ENCODE results near the gene GALNT6. TPM values are rescaled to one million over a fixed set of nuclear protein-coding genes. Genes with fewer than 3 reads are reported as not detected.

The GALNT6 gene, protein sequence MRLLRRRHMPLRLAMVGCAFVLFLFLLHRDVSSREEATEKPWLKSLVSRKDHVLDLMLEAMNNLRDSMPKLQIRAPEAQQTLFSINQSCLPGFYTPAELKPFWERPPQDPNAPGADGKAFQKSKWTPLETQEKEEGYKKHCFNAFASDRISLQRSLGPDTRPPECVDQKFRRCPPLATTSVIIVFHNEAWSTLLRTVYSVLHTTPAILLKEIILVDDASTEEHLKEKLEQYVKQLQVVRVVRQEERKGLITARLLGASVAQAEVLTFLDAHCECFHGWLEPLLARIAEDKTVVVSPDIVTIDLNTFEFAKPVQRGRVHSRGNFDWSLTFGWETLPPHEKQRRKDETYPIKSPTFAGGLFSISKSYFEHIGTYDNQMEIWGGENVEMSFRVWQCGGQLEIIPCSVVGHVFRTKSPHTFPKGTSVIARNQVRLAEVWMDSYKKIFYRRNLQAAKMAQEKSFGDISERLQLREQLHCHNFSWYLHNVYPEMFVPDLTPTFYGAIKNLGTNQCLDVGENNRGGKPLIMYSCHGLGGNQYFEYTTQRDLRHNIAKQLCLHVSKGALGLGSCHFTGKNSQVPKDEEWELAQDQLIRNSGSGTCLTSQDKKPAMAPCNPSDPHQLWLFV
- 2.8 and 10.7 TPM in 2 replicates for total RNA-seq (2012; rRNA removed)

GRCh38 chr12:51391283-51392123 is at the start of gene GALNT6:
GALNT6 (minus strand) TSS chr12:51391406; CDS start chr12:51379781, 11,625 bp downstream.
- Histone ChIP-seq H3K4me2 (ENCODE audit: low read length) (peak within 1 kb of the TSS; percentile 77), H3K4me1 (ENCODE audit: control insufficient read depth, insufficient read depth, low read length) (peaks cover 50% of the 10 kb centered on the region), H3K36me3 (ENCODE audit: insufficient read depth, low read length) (no peaks in the 10 kb centered on the region), H3K9me3 (replicated peaks; ENCODE audit: low read length) (no peaks in the 10 kb centered on the region), H3K27me3 (ENCODE audit: control insufficient read depth, insufficient read depth, low read length) (no peaks in the 10 kb centered on the region), H3K4me3 (ENCODE audit: low read length) (peak within 1 kb of the TSS; percentile 67), H3K9ac (ENCODE audit: low read depth, low read length) (peak within 1 kb of the TSS; percentile 52)

GRCh38 chr12:51439330-51439729 is 48.1 kb upstream of the GALNT6 start:
- no peak overlapping the region for H3K9ac ChIP-seq (ENCODE audit: low read depth, low read length)
- H3K36me3 ChIP-seq (ENCODE audit: insufficient read depth, low read length) = no peaks in the 10 kb centered on the region
- no peak overlapping the region for H3K4me2 ChIP-seq (ENCODE audit: low read length)
- H3K9me3 ChIP-seq (replicated peaks; ENCODE audit: low read length) = no peaks in the 10 kb centered on the region
- peaks cover 24% of the 10 kb centered on the region for H3K4me1 ChIP-seq (ENCODE audit: control insufficient read depth, insufficient read depth, low read length)
- H3K27me3 ChIP-seq (ENCODE audit: control insufficient read depth, insufficient read depth, low read length) = no peaks in the 10 kb centered on the region
- no peak overlapping the region for H3K4me3 ChIP-seq (ENCODE audit: low read length)

DNA sequence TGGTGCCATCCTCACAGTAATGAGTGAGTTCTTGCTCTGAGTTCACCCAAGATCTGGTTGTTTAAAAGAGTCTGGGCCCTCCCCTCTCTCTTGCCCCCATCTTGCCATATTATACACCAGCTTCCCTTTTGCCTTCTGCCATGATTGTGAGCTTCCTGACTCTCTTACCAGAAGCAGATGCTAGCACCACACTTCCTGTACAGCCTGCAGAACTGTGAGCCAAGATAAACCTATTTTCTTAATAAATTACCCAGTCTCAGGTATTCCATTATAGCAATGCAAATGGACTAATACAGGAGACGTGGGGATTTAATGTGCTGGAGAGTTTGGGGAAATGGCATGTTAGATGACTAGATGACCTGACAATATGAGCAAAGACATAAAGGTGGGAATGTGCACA is 46.2 kb upstream of the GALNT6 start:
- no peaks in the 10 kb centered on the region for H3K27me3 ChIP-seq (ENCODE audit: control insufficient read depth, insufficient read depth, low read length)
- H3K4me3 ChIP-seq (ENCODE audit: low read length) = no peak overlapping the region
- no peaks in the 10 kb centered on the region for H3K36me3 ChIP-seq (ENCODE audit: insufficient read depth, low read length)
- H3K9ac ChIP-seq (ENCODE audit: low read depth, low read length) = no peak overlapping the region
- no peak overlapping the region for H3K4me2 ChIP-seq (ENCODE audit: low read length)
- H3K4me1 ChIP-seq (ENCODE audit: control insufficient read depth, insufficient read depth, low read length) = peaks cover 30% of the 10 kb centered on the region
- H3K9me3 ChIP-seq (replicated peaks; ENCODE audit: low read length) = no peaks in the 10 kb centered on the region

- Histone ChIP-seq H3K36me3 (ENCODE audit: insufficient read depth, low read length) (no peaks in the 10 kb centered on the region), H3K4me1 (ENCODE audit: control insufficient read depth, insufficient read depth, low read length) (peaks cover 14% of the 10 kb centered on the region), H3K4me2 (ENCODE audit: low read length) (no peak overlapping the region), H3K27me3 (ENCODE audit: control insufficient read depth, insufficient read depth, low read length) (no peaks in the 10 kb centered on the region), H3K9me3 (replicated peaks; ENCODE audit: low read length) (no peaks in the 10 kb centered on the region), H3K4me3 (ENCODE audit: low read length) (no peak overlapping the region), H3K9ac (ENCODE audit: low read depth, low read length) (no peak overlapping the region)
These were observed 43.1 kb upstream of the GALNT6 start for GRCh38 chr12:51434305-51434704.

- no peaks in the 10 kb centered on the region for H3K27me3 ChIP-seq (ENCODE audit: control insufficient read depth, insufficient read depth, low read length)
- no peaks in the 10 kb centered on the region for H3K9me3 ChIP-seq (replicated peaks; ENCODE audit: low read length)
- H3K36me3 ChIP-seq (ENCODE audit: insufficient read depth, low read length) = no peaks in the 10 kb centered on the region
- no peak overlapping the region for H3K4me3 ChIP-seq (ENCODE audit: low read length)
- H3K4me2 ChIP-seq (ENCODE audit: low read length) = no peak overlapping the region
- no peak overlapping the region for H3K9ac ChIP-seq (ENCODE audit: low read depth, low read length)
- H3K4me1 ChIP-seq (ENCODE audit: control insufficient read depth, insufficient read depth, low read length) = peaks cover 14% of the 10 kb centered on the region
These were observed 41.7 kb upstream of the GALNT6 start for GRCh38 chr12:51432921-51433320.

- H3K4me3 ChIP-seq (ENCODE audit: low read length) = no peak overlapping the region
- H3K9me3 ChIP-seq (replicated peaks; ENCODE audit: low read length) = no peaks in the 10 kb centered on the region
- H3K4me1 ChIP-seq (ENCODE audit: control insufficient read depth, insufficient read depth, low read length) = peaks cover 16% of the 10 kb centered on the region
- no peaks in the 10 kb centered on the region for H3K36me3 ChIP-seq (ENCODE audit: insufficient read depth, low read length)
- no peak overlapping the region for H3K4me2 ChIP-seq (ENCODE audit: low read length)
- no peak overlapping the region for H3K9ac ChIP-seq (ENCODE audit: low read depth, low read length)
- H3K27me3 ChIP-seq (ENCODE audit: control insufficient read depth, insufficient read depth, low read length) = no peaks in the 10 kb centered on the region
These were observed 39.1 kb upstream of the GALNT6 start for GRCh38 chr12:51430196-51430895.

DNA sequence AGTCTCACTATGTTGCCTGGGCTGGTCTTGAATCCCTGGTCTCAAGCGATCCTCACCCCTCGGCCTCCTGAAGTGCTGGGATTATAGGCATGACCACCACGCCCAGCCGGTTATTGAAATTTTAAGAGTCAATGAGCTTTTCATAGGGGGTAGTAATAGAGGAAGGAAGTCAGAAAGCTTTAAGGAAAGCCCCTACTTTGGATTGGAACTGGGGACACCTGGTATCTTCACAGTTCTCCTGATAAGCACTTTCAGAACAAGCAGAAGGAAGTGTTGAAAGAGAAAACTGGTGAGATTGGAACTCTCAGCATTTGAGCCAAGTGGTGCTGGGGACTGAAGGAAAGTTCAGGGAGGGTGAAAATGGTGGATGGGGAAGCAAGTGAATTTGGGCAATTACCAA is 38.5 kb upstream of the GALNT6 start:
- Histone ChIP-seq H3K36me3 (ENCODE audit: insufficient read depth, low read length) (no peaks in the 10 kb centered on the region), H3K9me3 (replicated peaks; ENCODE audit: low read length) (no peaks in the 10 kb centered on the region), H3K4me2 (ENCODE audit: low read length) (no peak overlapping the region), H3K27me3 (ENCODE audit: control insufficient read depth, insufficient read depth, low read length) (no peaks in the 10 kb centered on the region), H3K4me3 (ENCODE audit: low read length) (no peak overlapping the region), H3K9ac (ENCODE audit: low read depth, low read length) (no peak overlapping the region), H3K4me1 (ENCODE audit: control insufficient read depth, insufficient read depth, low read length) (peaks cover 20% of the 10 kb centered on the region)

DNA sequence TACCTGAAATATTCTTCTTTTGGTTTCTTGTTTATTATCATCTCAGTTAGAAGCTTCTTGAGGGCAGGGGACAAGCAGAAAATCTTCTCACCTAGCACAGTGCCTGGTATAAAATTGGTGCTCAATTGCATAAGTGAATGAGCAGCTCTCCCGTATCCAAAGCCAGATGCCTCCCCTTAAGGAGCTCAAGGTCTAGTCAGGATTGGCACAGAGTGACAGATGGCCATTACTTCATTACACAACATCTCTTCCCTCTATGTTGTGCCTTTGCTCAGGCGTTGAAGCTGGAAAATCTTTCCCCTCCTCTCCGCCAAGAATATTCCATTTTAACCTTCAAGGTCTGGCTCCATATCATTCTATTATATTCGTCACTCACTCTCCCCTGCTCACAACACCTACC is 37.0 kb upstream of the GALNT6 start:
- Histone ChIP-seq H3K27me3 (ENCODE audit: control insufficient read depth, insufficient read depth, low read length) (no peaks in the 10 kb centered on the region), H3K4me1 (ENCODE audit: control insufficient read depth, insufficient read depth, low read length) (peaks cover 12% of the 10 kb centered on the region), H3K4me3 (ENCODE audit: low read length) (no peak overlapping the region), H3K4me2 (ENCODE audit: low read length) (no peak overlapping the region), H3K9ac (ENCODE audit: low read depth, low read length) (no peak overlapping the region), H3K36me3 (ENCODE audit: insufficient read depth, low read length) (no peaks in the 10 kb centered on the region), H3K9me3 (replicated peaks; ENCODE audit: low read length) (no peaks in the 10 kb centered on the region)

DNA sequence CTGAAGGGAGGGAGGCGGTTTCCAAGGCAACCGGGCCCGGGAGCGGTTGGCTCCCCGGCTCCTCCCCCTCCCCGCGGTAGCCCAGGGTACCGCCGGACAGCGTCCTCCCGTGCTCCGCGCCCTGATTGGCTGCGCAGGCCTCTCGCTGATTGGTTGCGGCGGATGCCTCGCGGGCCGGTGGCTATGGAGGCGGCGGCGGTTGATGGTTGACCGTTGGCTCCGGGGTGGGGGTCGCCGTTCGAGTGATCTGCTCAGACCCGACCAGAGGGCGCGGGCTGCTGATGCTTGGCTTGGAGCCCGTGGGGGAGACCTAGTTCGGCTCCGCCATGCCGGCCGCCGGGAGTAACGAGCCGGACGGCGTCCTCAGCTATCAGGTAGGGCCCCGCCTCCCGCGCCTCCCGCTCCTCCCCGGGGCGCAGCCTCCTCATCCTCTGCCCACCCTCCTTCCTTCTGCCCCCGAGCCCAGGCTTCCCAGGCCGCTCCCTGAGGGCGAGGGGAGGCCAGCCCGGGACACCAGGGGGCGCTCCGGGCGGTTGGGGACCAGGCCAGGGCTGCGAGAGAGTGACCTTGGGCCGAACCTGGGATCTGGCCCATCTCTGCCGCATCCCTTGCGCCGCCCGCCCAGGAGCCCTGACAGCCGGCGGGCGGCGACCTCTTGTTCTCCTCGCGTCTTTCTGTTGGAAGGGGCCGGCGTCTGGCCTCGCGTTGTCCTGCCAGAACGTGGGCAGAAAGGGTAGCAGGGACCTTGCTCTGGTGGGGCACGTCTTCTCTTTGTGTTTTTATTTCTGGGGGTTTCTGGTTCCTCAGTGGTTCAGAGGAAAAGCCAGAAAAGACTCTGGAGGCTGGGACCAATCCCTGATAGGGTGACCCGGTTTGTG is 33.7 kb upstream of the GALNT6 start, which contains the start of gene SLC4A8:
Gene SLC4A8, plus strand, starts transcription at position 170 of the 878 bp plus-strand sequence. Its CDS starts 157 bp downstream, at position 327.
- no peaks in the 10 kb centered on the region for H3K36me3 ChIP-seq (ENCODE audit: insufficient read depth, low read length)
- H3K27me3 ChIP-seq (ENCODE audit: control insufficient read depth, insufficient read depth, low read length) = no peaks in the 10 kb centered on the region
- peaks cover 10% of the 10 kb centered on the region for H3K4me1 ChIP-seq (ENCODE audit: control insufficient read depth, insufficient read depth, low read length)
- H3K4me3 ChIP-seq (ENCODE audit: low read length) = peak within 1 kb of the TSS; percentile 84
- H3K9ac ChIP-seq (ENCODE audit: low read depth, low read length) = peak within 1 kb of the TSS; percentile 72
- H3K4me2 ChIP-seq (ENCODE audit: low read length) = peak within 1 kb of the TSS; percentile 89
- no peaks in the 10 kb centered on the region for H3K9me3 ChIP-seq (replicated peaks; ENCODE audit: low read length)

DNA sequence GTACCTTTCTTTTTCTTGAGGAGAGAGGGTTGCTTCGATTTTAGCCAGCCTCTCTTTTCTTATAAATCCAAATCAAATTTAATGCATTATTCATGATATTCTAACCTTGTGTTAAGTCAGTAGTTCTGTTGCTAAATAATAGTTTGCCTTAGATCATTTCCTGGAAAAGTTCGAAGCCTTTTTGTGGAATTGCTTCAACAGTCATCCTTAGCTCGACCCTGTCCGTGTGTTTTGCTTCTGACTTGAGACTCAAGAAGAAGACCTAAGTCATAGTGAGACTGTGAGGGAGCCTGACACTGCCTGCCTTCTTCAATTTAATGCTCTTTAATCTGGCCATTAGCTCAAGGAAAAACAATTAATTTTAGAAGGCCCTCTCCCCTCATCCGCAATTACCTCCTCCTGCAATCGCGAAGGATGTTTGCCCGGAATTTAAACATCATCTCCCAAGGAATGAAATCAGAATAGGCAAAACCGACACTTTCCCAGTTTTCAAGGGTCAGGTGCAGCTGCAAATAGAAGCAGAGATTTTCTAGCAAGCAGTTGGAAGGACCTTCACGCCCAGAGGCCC is 33.0 kb upstream of the GALNT6 start:
- peak overlapping the region; percentile 89 for H3K4me2 ChIP-seq (ENCODE audit: low read length)
- no peak overlapping the region for H3K9ac ChIP-seq (ENCODE audit: low read depth, low read length)
- peak overlapping the region; percentile 84 for H3K4me3 ChIP-seq (ENCODE audit: low read length)
- H3K4me1 ChIP-seq (ENCODE audit: control insufficient read depth, insufficient read depth, low read length) = peaks cover 10% of the 10 kb centered on the region
- no peaks in the 10 kb centered on the region for H3K36me3 ChIP-seq (ENCODE audit: insufficient read depth, low read length)
- H3K27me3 ChIP-seq (ENCODE audit: control insufficient read depth, insufficient read depth, low read length) = no peaks in the 10 kb centered on the region
- no peaks in the 10 kb centered on the region for H3K9me3 ChIP-seq (replicated peaks; ENCODE audit: low read length)
